HEK293 (cell line): ENCODE data around the gene GJC1.

ENCODE experiments used
- CTCF ChIP-seq: fragments of 450-650 bp; formaldehyde crosslinking; IDR thresholded peaks from 2 replicates; pipeline ENCODE4 v1.5.1; 2016; ENCODE audit warnings: missing biosample characterization, missing genetic modification characterization
- KLF1 ChIP-seq: fragments of 450-650 bp; formaldehyde crosslinking; IDR thresholded peaks from 2 replicates; pipeline ENCODE4 v1.5.1; 2016; ENCODE audit warnings: missing biosample characterization, missing genetic modification characterization
- KLF16 ChIP-seq: fragments of 450-650 bp; formaldehyde crosslinking; IDR thresholded peaks from 2 replicates; pipeline ENCODE4 v1.5.1; 2017; ENCODE audit warnings: missing biosample characterization, missing genetic modification characterization
- OVOL3 ChIP-seq: fragments of 450-650 bp; formaldehyde crosslinking; IDR thresholded peaks from 2 replicates; pipeline ENCODE4 v1.5.1; 2016; ENCODE audit warnings: missing biosample characterization, missing genetic modification characterization
- PATZ1 ChIP-seq: fragments of 450-650 bp; formaldehyde crosslinking; IDR thresholded peaks from 2 replicates; pipeline ENCODE4 v1.5.1; 2016; ENCODE audit warnings: missing biosample characterization, missing genetic modification characterization
- ZBTB6 ChIP-seq: fragments of 450-650 bp; formaldehyde crosslinking; IDR thresholded peaks from 2 replicates; pipeline ENCODE4 v1.5.1; 2017; ENCODE audit warnings: missing biosample characterization, missing genetic modification characterization
- ZNF114 ChIP-seq: fragments of 450-650 bp; formaldehyde crosslinking; IDR thresholded peaks from 2 replicates; pipeline ENCODE4 v1.5.0; 2017; ENCODE audit warnings: missing biosample characterization, missing genetic modification characterization
- ZNF311 ChIP-seq: fragments of 450-650 bp; formaldehyde crosslinking; IDR thresholded peaks from 2 replicates; pipeline ENCODE4 v1.5.1; 2017; ENCODE audit warnings: missing biosample characterization, missing genetic modification characterization, borderline replicate concordance
- ZNF664 ChIP-seq: fragments of 450-650 bp; formaldehyde crosslinking; IDR thresholded peaks from 2 replicates; pipeline ENCODE4 v1.5.1; 2016; ENCODE audit warnings: missing biosample characterization, missing genetic modification characterization
- ZNF747 ChIP-seq: fragments of 450-650 bp; formaldehyde crosslinking; IDR thresholded peaks from 2 replicates; pipeline ENCODE4 v1.5.1; 2016; ENCODE audit warnings: missing biosample characterization, missing genetic modification characterization
- ZNF837 ChIP-seq: fragments of 450-650 bp; formaldehyde crosslinking; IDR thresholded peaks from 2 replicates; pipeline ENCODE4 v1.5.1; 2016; ENCODE audit warnings: missing biosample characterization, missing genetic modification characterization

GRCh38 chr17:44761932-44762810 lies 67.9 kb downstream of the GJC1 start:
- TF ChIP-seq ZNF664 (tag by site-specific recombination) = no peak
- TF ChIP-seq OVOL3 (tag by site-specific recombination) = no peak
- TF ChIP-seq KLF1 (tag by site-specific recombination) = no peak
- no peak for TF ChIP-seq ZNF837
- no peak for TF ChIP-seq ZNF114 (tag by site-specific recombination)
- TF ChIP-seq CTCF (tag by site-specific recombination) = no peak
- no peak for TF ChIP-seq ZNF747 (tag by site-specific recombination)
- no peak for TF ChIP-seq ZBTB6
- no peak for TF ChIP-seq KLF16 (tag by site-specific recombination)
- no peak for TF ChIP-seq PATZ1
- no peak for TF ChIP-seq ZNF311
